Measurements from ENCODE around the gene F12.
A peak's percentile ranks its signal among the peaks of the same experiment; 100 is the strongest.

F12 gene

DNA sequence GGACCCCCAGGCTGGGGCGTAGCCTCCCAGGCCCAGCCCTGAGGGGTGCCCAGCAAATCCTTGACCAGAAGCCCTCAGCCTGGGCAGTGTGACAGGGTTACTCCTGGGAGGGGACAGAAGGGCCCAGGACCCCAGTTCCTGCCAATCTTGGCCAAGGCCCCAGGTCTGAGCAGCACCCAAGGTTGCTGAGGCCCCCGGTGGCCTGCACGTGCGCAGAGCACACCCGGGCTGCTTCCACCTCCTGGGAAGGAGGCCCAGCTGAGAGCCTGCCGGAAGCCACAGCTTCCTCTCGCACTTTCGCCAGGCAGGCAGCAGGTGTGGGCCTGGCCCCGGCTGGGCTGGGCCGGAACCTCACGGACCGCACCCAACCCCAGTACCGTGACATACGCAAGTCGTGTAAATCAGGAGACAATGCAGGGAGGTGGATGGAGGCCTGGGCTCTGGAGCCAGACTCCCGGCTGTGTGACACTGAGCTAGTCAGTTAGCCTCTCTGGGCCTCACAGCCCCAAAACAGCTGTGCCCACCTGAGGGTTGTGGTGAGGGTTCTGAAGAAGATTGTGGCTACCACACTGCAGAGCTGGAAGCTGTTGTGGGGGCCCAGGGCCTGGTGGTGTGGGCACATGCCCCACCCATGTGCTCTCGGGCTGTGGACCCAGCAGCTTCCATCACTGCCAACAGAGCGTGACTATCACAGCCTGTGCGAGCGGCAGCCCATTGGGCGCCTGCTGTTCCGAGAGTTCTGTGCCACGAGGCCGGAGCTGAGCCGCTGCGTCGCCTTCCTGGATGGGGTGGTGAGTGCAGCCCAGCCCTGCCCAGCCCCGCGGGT is 22.2 kb upstream of the F12 start:
- TF ChIP-seq, protein P1, sequence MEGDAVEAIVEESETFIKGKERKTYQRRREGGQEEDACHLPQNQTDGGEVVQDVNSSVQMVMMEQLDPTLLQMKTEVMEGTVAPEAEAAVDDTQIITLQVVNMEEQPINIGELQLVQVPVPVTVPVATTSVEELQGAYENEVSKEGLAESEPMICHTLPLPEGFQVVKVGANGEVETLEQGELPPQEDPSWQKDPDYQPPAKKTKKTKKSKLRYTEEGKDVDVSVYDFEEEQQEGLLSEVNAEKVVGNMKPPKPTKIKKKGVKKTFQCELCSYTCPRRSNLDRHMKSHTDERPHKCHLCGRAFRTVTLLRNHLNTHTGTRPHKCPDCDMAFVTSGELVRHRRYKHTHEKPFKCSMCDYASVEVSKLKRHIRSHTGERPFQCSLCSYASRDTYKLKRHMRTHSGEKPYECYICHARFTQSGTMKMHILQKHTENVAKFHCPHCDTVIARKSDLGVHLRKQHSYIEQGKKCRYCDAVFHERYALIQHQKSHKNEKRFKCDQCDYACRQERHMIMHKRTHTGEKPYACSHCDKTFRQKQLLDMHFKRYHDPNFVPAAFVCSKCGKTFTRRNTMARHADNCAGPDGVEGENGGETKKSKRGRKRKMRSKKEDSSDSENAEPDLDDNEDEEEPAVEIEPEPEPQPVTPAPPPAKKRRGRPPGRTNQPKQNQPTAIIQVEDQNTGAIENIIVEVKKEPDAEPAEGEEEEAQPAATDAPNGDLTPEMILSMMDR (conservative IDR thresholded peaks at IDR 0.05; ENCODE audit: low read depth, low read length): no peak
- H3K36me3 ChIP-seq (ENCODE audit: insufficient read depth): no peaks in the 10 kb centered on the region
- H3K27me3 ChIP-seq (ENCODE audit: insufficient read depth, low read depth): no peaks in the 10 kb centered on the region
- no peak overlapping the region for H3K4me3 ChIP-seq (IDR thresholded peaks at IDR 0.05; ENCODE audit: insufficient read depth, low read depth, low read length)
- H3K79me2 ChIP-seq (ENCODE audit: insufficient read depth, low read depth): no peaks in the 10 kb centered on the region
- peak overlapping the region; percentile 63; the same call in 1 of the 2 replicates for H3K4me2 ChIP-seq
- H2AFZ ChIP-seq (ENCODE audit: low read depth): no peak overlapping the region
- H4K20me1 ChIP-seq (ENCODE audit: insufficient read depth): no peaks in the 10 kb centered on the region
- H3K4me1 ChIP-seq (ENCODE audit: low read depth, poor library complexity, severe bottlenecking): peaks cover 57% of the 10 kb centered on the region
- H3K27ac ChIP-seq: peak overlapping the region; percentile 64
- H3K9ac ChIP-seq: peak overlapping the region; percentile 43; the same call in 1 of the 2 replicates

DNA sequence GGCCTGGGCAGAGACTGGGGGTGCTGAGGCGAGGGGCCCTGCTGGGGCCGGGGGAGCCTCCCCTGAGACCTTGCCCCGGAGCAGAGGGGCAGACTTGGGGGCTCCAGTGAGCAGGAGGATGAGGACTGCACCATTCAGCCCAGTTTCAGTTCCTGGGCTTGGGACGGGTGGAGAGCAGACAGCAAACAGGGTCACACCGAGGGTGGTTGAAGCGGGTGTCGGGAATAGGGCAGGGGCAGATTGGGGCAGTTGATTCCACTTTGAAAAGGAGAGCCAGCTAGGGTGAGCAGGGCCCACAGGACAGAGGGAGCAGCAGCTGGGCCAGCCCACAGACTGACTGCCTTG is 21.6 kb upstream of the F12 start:
- Histone ChIP-seq H3K27ac (peak overlapping the region; percentile 64; the same call in 1 of the 2 replicates), H3K27me3 (ENCODE audit: insufficient read depth, low read depth) (no peaks in the 10 kb centered on the region), H3K79me2 (ENCODE audit: insufficient read depth, low read depth) (no peaks in the 10 kb centered on the region), H3K9ac (no peak overlapping the region; the same call in 1 of the 2 replicates), H4K20me1 (ENCODE audit: insufficient read depth) (no peaks in the 10 kb centered on the region), H3K4me3 (IDR thresholded peaks at IDR 0.05; ENCODE audit: insufficient read depth, low read depth, low read length) (no peak overlapping the region), H3K36me3 (ENCODE audit: insufficient read depth) (no peaks in the 10 kb centered on the region), H2AFZ (ENCODE audit: low read depth) (no peak overlapping the region), H3K4me2 (peak overlapping the region; percentile 63; the same call in 1 of the 2 replicates), H3K4me1 (ENCODE audit: low read depth, poor library complexity, severe bottlenecking) (peaks cover 57% of the 10 kb centered on the region)
- TF ChIP-seq, protein P1 (conservative IDR thresholded peaks at IDR 0.05; ENCODE audit: low read depth, low read length): no peak

DNA sequence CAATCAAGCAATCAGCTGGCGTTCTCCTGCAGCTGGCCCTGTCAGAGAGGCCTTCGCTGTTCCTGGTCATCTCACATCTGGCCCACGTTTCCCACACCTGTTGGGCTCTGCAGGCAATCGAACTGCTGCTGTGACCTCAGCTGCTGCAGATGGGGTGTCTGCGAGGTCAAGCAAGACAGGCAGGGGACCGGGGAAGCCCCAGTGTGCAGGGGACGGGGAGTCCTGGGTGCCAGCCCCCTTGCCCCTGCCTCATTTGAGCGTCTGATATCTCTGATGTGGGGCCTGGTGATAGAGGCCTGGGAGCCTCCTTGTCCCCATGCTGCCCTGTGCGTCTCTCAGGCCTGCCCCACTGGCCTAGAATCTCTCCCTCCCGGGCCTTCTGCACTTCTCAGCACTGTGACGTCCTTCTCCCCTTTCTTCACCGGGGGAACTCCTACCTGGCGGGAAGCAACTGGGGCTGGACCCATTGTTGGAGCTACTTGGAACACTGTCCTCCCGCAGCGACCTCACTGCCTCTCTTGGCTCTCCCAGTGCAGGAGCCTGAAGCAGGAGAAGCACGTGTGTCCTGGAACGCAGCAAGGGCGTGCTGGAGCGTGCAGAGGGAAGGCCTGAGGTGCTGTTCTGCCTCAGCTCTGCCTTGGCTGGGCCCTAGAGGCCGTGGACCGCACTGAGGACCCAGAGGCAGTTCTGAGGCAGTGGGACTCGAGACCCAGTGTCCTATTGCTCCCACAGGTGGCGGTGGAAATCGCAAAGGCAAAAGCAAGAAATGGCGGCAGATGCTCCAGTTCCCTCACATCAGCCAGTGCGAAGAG is 21.0 kb upstream of the F12 start:
- TF ChIP-seq, protein P1 (conservative IDR thresholded peaks at IDR 0.05; ENCODE audit: low read depth, low read length): no peak
- Histone ChIP-seq H2AFZ (ENCODE audit: low read depth) (no peak overlapping the region), H3K36me3 (ENCODE audit: insufficient read depth) (no peaks in the 10 kb centered on the region), H3K27ac (no peak overlapping the region), H3K79me2 (ENCODE audit: insufficient read depth, low read depth) (no peaks in the 10 kb centered on the region), H4K20me1 (ENCODE audit: insufficient read depth) (no peaks in the 10 kb centered on the region), H3K4me2 (peak overlapping the region; percentile 63; the same call in 1 of the 2 replicates), H3K27me3 (ENCODE audit: insufficient read depth, low read depth) (no peaks in the 10 kb centered on the region), H3K4me1 (ENCODE audit: low read depth, poor library complexity, severe bottlenecking) (peaks cover 61% of the 10 kb centered on the region), H3K9ac (no peak overlapping the region), H3K4me3 (IDR thresholded peaks at IDR 0.05; ENCODE audit: insufficient read depth, low read depth, low read length) (no peak overlapping the region)

DNA sequence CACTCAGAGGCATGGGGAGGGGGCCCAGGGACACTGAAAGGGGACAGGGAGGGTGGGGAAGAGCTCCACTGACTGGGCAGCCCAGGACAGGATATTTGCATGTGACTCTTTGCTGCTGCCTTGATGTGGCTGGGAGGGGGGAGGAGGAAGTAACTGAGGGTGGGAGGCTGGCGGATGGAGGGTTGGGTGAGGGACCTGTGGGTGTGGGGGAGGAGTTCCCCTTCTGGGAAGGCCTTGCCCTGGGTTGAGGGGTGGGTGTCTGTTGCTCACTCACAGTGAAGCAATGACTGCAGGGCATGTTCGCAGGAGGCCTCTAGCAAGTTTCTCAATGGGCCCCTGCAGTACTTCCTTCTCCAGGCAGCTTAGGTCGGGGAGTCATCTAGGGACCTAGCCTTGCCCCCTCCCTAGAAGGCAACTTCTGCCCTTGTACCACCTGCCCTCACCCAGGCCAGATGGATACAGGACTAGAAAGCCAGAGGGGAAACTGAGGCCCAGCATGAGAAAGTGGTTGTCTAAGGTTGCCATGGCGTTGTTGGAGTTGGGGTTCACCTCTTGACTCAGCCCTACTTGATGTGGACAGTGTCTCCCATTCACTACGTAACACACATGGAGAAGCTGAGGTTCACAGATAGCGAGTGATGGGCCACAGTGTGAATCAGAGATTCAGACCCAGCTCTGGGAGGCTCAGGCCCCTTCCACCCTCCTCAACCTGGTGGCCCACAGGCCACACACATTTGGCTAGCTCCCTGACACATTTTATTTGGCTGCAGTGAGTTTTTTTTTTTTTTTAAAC is 20.1 kb upstream of the F12 start:
- Histone ChIP-seq H3K9ac (no peak overlapping the region), H3K79me2 (ENCODE audit: insufficient read depth, low read depth) (no peaks in the 10 kb centered on the region), H2AFZ (ENCODE audit: low read depth) (no peak overlapping the region), H3K27ac (no peak overlapping the region), H3K36me3 (ENCODE audit: insufficient read depth) (no peaks in the 10 kb centered on the region), H3K4me1 (ENCODE audit: low read depth, poor library complexity, severe bottlenecking) (peaks cover 64% of the 10 kb centered on the region), H3K4me2 (no peak overlapping the region; the same call in 1 of the 2 replicates), H4K20me1 (ENCODE audit: insufficient read depth) (no peaks in the 10 kb centered on the region), H3K27me3 (ENCODE audit: insufficient read depth, low read depth) (no peaks in the 10 kb centered on the region), H3K4me3 (IDR thresholded peaks at IDR 0.05; ENCODE audit: insufficient read depth, low read depth, low read length) (no peak overlapping the region)
- TF ChIP-seq, protein P1 (conservative IDR thresholded peaks at IDR 0.05; ENCODE audit: low read depth, low read length): no peak

Data from KMS-11 (cell line).